Pons (tissue), 1 donor: ENCODE measurements around the gene OR51F2.
"Not testable (repeated sequence)": the region's sequence is repeated elsewhere in the genome, so short reads cannot be mapped to it uniquely, and the experiment has no call there.

Source experiments
- DNase-seq: peaks from one replicate; pipeline ENCODE4 v3.0.0-alpha.2; 2016; ENCODE audit warnings: low spot score

OR51F2 gene

GRCh38 chr11:4821021-4821420, at the start of gene OR51F2:
OR51F2 (plus strand) TSS chr11:4821321; CDS start chr11:4821422, 101 bp downstream.
- no peak for DNase-seq

- no peak for DNase-seq
Observed at GRCh38 chr11:4782454-4782853, 38.7 kb upstream of the OR51F2 start.

GRCh38 chr11:4797206-4797605, 23.9 kb upstream of the OR51F2 start:
- DNase-seq, result no peak

GRCh38 chr11:4798427-4799183, 22.5 kb upstream of the OR51F2 start:
- DNase-seq, result no peak

- DNase-seq, result not testable (repeated sequence)
Observed at GRCh38 chr11:4801316-4801715, 19.8 kb upstream of the OR51F2 start.

- no peak for DNase-seq
Observed at GRCh38 chr11:4804280-4804679, 16.8 kb upstream of the OR51F2 start, which contains the start of gene OR52R1. OR52R1 (minus strand) TSS chr11:4804380; CDS start chr11:4804380, 0 bp downstream.

- DNase-seq, result no peak
Observed at GRCh38 chr11:4808476-4808875, 12.6 kb upstream of the OR51F2 start.

GRCh38 chr11:4809246-4809645, 11.9 kb upstream of the OR51F2 start:
- DNase-seq, result no peak

GRCh38 chr11:4825132-4825531, 4.0 kb downstream of the OR51F2 start:
- DNase-seq, result no peak

- DNase-seq, result no peak
Observed at GRCh38 chr11:4826425-4826824, 5.3 kb downstream of the OR51F2 start.

- DNase-seq, result no peak
Observed at GRCh38 chr11:4830346-4830745, 9.2 kb downstream of the OR51F2 start.

- no peak for DNase-seq
Observed at GRCh38 chr11:4830909-4831308, 9.8 kb downstream of the OR51F2 start.

GRCh38 chr11:4839851-4840549, 18.9 kb downstream of the OR51F2 start:
- DNase-seq, result no peak

GRCh38 chr11:4848908-4849532, 27.9 kb downstream of the OR51F2 start, which contains the start of gene OR51S1:
OR51S1 (minus strand) TSS chr11:4849208; CDS start chr11:4849208, 0 bp downstream.
- DNase-seq, result no peak

- no peak for DNase-seq
Observed at GRCh38 chr11:4851033-4851432, 29.9 kb downstream of the OR51F2 start.

- DNase-seq, result not testable (repeated sequence)
Observed at GRCh38 chr11:4854286-4854685, 33.2 kb downstream of the OR51F2 start.

- no peak for DNase-seq
Observed at GRCh38 chr11:4862447-4863236, 41.5 kb downstream of the OR51F2 start.

- DNase-seq, result no peak
Observed at GRCh38 chr11:4863876-4864275, 42.8 kb downstream of the OR51F2 start.

- no peak for DNase-seq
Observed at GRCh38 chr11:4865855-4866254, 44.7 kb downstream of the OR51F2 start.
